ENCODE data around the gene PRXL2A.

The PRXL2A gene

DNA sequence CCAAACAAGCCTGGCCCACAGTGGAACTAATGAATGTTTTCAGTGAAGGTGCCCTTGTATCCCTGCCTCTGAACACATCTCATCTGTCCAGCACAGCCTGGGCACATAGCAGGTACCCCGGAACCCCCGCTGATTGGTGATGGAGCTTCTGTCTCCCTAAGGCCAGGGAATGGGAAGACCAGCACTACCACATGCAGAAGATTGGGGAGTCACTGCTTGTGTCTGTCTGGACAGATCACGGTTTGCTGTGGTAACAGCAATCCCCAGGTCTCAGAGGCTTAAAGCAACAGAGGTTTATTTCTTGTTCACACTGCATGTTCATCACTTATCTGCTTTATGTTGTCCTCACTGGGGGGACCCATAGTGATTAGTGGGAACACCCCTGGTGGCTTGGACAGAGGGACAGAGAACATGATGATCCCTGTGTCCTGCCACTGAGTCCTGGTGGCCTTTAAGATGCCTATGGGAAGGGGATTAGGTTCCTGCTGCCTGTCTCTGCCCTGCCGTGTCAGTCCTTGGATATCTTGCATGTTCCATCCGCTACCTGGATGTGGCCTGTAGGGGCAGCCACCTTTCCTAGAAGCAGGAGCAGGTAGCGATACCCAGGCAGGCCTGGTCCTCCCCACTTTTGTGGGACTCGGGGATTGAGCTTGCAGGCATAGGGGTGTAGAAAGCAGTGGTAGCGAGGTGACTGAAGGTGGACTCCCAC, 49.4 kb downstream of the PRXL2A start:
- peak overlapping the region in 19 of 21 experiments; percentile 74 to 99 (median 87) for H3K27ac ChIP-seq
- no peak overlapping the region for H3K4me3 ChIP-seq

- Histone ChIP-seq H3K4me3 (no peak overlapping the region), H3K27ac (peak overlapping the region in 19 of 21 experiments; percentile 74 to 99 (median 87))
These were observed 49.9 kb downstream of the PRXL2A start for GRCh38 chr10:80458263-80458625.

- Histone ChIP-seq H3K4me3 (peak overlapping the region in 2 of 7 experiments; percentile 4 to 12), H3K27ac (peak overlapping the region in 19 of 21 experiments; percentile 74 to 99 (median 87))
These were observed 50.3 kb downstream of the PRXL2A start for GRCh38 chr10:80458638-80459037.

DNA sequence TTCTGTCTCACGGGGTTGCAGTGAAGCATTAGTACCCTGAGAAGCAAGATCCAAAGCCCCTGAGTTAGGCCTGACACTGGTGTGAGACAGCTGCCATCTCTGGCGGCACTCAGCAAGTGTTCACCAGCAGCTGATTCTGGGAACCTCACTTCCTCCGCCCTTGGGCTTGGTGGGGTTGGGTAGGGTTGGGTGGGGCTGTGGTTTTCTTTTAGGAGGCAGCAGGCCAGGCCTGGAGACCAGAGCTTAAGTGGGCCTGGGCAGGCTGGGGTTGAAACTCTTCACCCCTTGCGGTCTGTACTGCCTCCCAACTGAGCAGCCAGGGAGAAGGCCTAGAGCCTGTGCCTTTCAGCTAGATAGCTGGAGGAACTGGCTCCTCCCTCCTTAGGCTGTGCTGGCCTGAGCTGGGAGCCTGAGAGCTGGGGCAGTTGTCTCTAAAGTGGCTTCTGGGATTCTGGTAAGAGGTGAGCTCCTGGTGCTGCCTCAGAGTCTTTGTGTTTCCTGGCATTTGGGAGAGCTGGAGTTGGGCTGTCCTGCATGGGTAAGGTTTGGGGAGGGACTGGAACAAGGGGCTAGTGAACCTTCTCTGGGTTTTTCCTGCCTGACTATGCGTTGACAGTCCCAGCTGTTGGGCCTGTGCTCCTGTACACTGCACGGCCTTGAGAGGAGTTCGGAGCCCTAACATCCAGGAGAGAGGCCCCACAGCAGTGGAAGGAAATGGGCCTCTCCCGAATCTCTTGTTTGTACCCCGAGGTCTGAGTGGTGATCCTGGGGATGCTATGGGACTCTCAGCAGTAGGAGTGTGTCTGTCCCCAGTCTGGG, 50.9 kb downstream of the PRXL2A start:
- H3K27ac ChIP-seq, result peak overlapping the region; percentile 36 to 99 (median 87)
- H3K4me3 ChIP-seq, result peak overlapping the region in 5 of 7 experiments; percentile 2 to 17 (median 7)

GRCh38 chr10:80460399-80461207, 52.3 kb downstream of the PRXL2A start:
- Histone ChIP-seq H3K4me3 (no peak overlapping the region), H3K27ac (peak overlapping the region; percentile 29 to 99 (median 86))

- H3K27ac ChIP-seq, result peak overlapping the region; percentile 29 to 99 (median 86)
- no peak overlapping the region for H3K4me3 ChIP-seq
These were observed 53.1 kb downstream of the PRXL2A start for GRCh38 chr10:80461208-80462183.

DNA sequence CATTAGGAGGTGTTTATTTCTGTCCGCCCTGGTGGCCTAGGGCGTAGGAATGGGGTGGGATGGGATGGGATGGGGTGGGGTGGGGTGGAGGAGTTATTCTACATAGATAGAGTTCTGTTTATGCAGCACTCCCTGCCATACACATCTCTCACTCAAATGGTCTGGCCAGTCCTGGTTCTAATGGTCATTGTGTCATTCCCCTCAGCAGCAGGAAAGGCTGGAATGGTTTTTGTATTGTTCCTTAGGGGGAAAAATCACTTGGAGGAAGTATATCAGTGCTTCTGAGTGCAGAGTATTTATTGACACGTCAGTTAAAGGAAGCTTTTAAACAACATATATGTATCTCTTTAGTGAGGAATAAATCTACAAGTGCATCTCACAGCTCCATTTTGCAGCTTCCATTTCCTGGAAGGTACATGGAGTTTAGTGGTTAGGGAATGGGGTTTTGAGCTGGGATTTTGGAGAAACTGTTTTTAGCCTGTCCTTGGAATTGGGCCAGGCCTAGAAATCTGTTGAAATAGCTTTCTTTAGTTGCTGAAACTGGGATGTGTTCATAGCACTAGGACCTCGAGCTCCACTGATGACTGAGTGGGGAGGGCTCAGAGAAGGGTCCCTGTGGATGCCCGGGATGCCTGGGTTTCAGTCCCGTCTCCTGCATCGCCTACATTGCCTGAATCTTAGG, 54.1 kb downstream of the PRXL2A start:
- no peak overlapping the region for H3K4me3 ChIP-seq
- peak overlapping the region in 20 of 21 experiments; percentile 72 to 99 (median 87) for H3K27ac ChIP-seq

DNA sequence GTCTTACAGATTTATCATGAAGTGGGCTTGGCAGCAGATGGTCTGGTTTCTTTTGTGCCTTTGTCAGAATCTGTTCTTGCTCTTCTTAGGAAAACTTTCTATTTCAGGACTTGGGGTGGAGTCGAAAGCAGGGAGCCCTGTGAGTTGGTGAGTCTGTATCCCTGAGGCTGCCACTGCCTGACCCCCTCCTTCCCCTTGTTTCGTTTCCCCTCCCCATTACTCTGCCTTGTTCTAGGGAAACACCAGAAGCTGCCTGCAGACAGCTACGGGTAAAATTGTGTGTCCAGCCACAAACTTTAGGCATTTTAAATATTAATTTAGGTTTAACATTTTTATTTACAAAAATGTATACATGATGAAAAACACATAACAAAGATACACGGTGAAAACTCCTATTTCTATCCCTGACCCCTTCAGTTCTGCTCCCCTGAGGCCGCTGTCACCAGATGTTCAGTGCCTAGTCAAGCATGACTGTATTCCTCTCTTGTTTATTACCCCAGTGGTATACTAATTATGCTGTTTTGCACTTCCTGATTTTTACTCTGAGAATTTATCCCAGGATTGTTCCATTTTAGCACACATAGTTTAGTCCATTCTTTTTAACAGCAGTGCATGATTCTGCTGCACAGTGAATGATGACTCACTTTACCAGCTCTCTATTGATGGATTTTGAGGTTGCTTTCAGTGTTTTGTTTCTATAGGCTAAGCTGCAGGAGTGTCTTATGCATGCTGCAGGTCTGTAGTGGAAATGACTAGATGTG, 54.8 kb downstream of the PRXL2A start:
- H3K4me3 ChIP-seq, result no peak overlapping the region
- peak overlapping the region in 20 of 21 experiments; percentile 22 to 99 (median 87) for H3K27ac ChIP-seq

GRCh38 chr10:80463868-80464267, 55.5 kb downstream of the PRXL2A start:
- no peak overlapping the region for H3K4me3 ChIP-seq

DNA sequence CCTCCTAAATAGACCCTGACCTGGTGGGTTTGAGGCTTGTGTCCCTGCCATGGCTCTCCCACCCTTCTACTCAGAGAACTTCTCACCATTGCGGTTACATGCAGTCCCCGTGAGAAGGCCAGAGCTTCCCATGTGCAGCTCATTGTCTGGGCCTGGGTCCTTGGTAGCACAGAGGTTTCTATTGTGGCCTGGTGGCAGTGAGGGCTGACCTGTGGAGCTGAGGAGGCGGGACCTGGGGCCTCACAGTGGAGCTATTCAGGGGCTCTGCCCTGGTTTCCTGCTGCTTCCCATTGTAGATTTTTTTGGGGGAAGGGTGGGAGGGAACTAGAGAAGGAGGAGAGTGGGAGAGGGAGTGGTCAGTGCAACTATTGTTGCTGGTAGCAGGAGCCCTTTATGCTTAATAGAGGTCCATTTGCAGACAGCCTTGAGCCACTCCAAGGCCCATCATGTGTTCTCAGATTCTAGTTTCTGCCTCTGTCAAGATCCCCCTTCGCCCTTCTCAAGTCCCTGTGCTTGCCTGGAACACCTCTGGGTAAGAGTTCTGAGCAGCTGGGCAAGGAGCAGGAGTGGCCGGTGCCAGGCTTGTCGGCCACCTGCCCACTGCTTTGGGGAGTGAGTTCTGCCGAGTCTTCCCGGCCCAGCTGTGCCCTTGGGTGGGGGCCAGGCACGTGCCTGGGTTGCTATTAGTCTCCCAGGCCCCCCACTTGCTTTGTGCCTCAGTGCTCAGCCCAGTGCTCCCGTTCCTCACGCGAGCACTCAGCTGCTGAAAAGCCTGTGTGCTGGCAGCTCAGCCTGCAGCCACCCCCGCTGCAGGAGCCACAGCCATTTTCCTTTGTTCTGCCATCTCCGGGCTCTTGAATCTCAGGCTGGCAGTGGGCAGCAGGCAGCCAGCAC, 56.5 kb downstream of the PRXL2A start:
- Histone ChIP-seq H3K4me3 (peak overlapping the region in 1 of 7 experiments; percentile 6), H3K27ac (peak overlapping the region in 20 of 21 experiments; percentile 17 to 99 (median 80))

More at GRCh38 chr10:80463868-80464267, 55.5 kb downstream of the PRXL2A start:
- peak overlapping the region in 20 of 21 experiments; percentile 47 to 99 (median 80) for H3K27ac ChIP-seq

GRCh38 chr10:80465451-80465835, 57.1 kb downstream of the PRXL2A start:
- H3K27ac ChIP-seq, result peak overlapping the region in 20 of 21 experiments; percentile 17 to 99 (median 80)
- peak overlapping the region in 1 of 7 experiments; percentile 6 for H3K4me3 ChIP-seq

- Histone ChIP-seq H3K27ac (peak overlapping the region in 20 of 21 experiments; percentile 17 to 99 (median 80)), H3K4me3 (no peak overlapping the region)
These were observed 57.7 kb downstream of the PRXL2A start for GRCh38 chr10:80465839-80466590.

- H3K27ac ChIP-seq, result peak overlapping the region; percentile 28 to 99 (median 78)
These were observed 58.5 kb downstream of the PRXL2A start for GRCh38 chr10:80466724-80467326.

GRCh38 chr10:80468002-80468401, 59.7 kb downstream of the PRXL2A start:
- Histone ChIP-seq H3K4me3 (peak overlapping the region in 2 of 7 experiments; percentile 7 to 9), H3K27ac (peak overlapping the region in 20 of 21 experiments; percentile 3 to 99 (median 77))

More at GRCh38 chr10:80466724-80467326, 58.5 kb downstream of the PRXL2A start:
- H3K4me3 ChIP-seq, result no peak overlapping the region
